ENCODE results near the gene INHA. TPM values are rescaled to one million over a fixed set of nuclear protein-coding genes. Genes with fewer than 3 reads are reported as not detected.
A peak's percentile ranks its signal among the peaks of the same experiment; 100 is the strongest.

Gene INHA
- total and polyA plus RNA-seq, 4 donors, result 0.03 to 0.15 (median 0.11) TPM

GRCh38 chr2:219598308-219599078 is 26.4 kb downstream of the INHA start:
- H3K9ac ChIP-seq (ENCODE audit: low read depth in 1 of 2, low read length in 2 of 2), result peak overlapping the region; percentile 0 to 86
- H3K36me3 ChIP-seq (ENCODE audit: control insufficient read depth in 4 of 4, insufficient read depth in 3 of 4, low read depth in 1 of 4, low read length in 3 of 4), result peaks cover 0 to 12% (median 4%) of the 10 kb centered on the region in 4 donors
- H3K9me3 ChIP-seq (ENCODE audit: control insufficient read depth in 4 of 4, low read length in 3 of 4), result no peaks in the 10 kb centered on the region
- TF ChIP-seq ZBTB33 (IDR thresholded peaks at IDR 0.05), result no peak
- TF ChIP-seq FOXA1 (IDR thresholded peaks at IDR 0.05), result no peak
- TF ChIP-seq HNF4G (IDR thresholded peaks at IDR 0.05), result no peak
- peak in 1 of 2 donors; percentile 28 for TF ChIP-seq HNF4A (conservative IDR thresholded peaks at IDR 0.05)
- TF ChIP-seq RAD21 (IDR thresholded peaks at IDR 0.05), result no peak
- no peak for TF ChIP-seq FOXA2 (IDR thresholded peaks at IDR 0.05)
- peaks cover 0 to 9% (median 7%) of the 10 kb centered on the region in 4 donors for H3K4me1 ChIP-seq (ENCODE audit: control insufficient read depth in 4 of 4, insufficient read depth in 4 of 4, low read length in 3 of 4)
- peak overlapping the region; percentile 66 to 94 (median 92) for H3K4me3 ChIP-seq (ENCODE audit: low read depth in 1 of 3, low read length in 3 of 3)
- H3K27me3 ChIP-seq (ENCODE audit: control insufficient read depth in 4 of 4, insufficient read depth in 4 of 4, low read length in 3 of 4), result no peaks in the 10 kb centered on the region
- no peak for DNase-seq (ENCODE audit: low spot score)
- 28% methylated on average over 9 of the region's 9 CpGs for WGBS
- H3K27ac ChIP-seq (ENCODE audit: low read depth in 1 of 2, low read length in 2 of 2), result peak overlapping the region; percentile 75 to 88

- Histone ChIP-seq H3K27ac (ENCODE audit: low read depth in 1 of 2, low read length in 2 of 2) (no peak overlapping the region), H3K9ac (ENCODE audit: low read depth in 1 of 2, low read length in 2 of 2) (no peak overlapping the region), H3K36me3 (ENCODE audit: control insufficient read depth in 4 of 4, insufficient read depth in 3 of 4, low read depth in 1 of 4, low read length in 3 of 4) (peaks cover 6 to 38% (median 12%) of the 10 kb centered on the region in 4 donors), H3K4me1 (ENCODE audit: control insufficient read depth in 4 of 4, insufficient read depth in 4 of 4, low read length in 3 of 4) (no peaks in the 10 kb centered on the region), H3K4me3 (ENCODE audit: low read depth in 1 of 3, low read length in 3 of 3) (no peak overlapping the region), H3K27me3 (ENCODE audit: control insufficient read depth in 4 of 4, insufficient read depth in 4 of 4, low read length in 3 of 4) (no peaks in the 10 kb centered on the region), H3K9me3 (ENCODE audit: control insufficient read depth in 4 of 4, low read length in 3 of 4) (no peaks in the 10 kb centered on the region)
- TF ChIP-seq SP1 (IDR thresholded peaks at IDR 0.05), result no peak
- TF ChIP-seq ZBTB33 (IDR thresholded peaks at IDR 0.05), result no peak
- 84% methylated on average over 5 of the region's 5 CpGs for WGBS
- no peak for DNase-seq (ENCODE audit: low spot score)
These were observed 31.7 kb downstream of the INHA start for GRCh38 chr2:219603771-219604170.

GRCh38 chr2:219605607-219605954 is 33.5 kb downstream of the INHA start:
- DNase-seq (ENCODE audit: low spot score), result no peak
- Histone ChIP-seq H3K27me3 (ENCODE audit: control insufficient read depth in 4 of 4, insufficient read depth in 4 of 4, low read length in 3 of 4) (no peaks in the 10 kb centered on the region), H3K9me3 (ENCODE audit: control insufficient read depth in 4 of 4, low read length in 3 of 4) (no peaks in the 10 kb centered on the region), H3K4me3 (ENCODE audit: low read depth in 1 of 3, low read length in 3 of 3) (no peak overlapping the region), H3K4me1 (ENCODE audit: control insufficient read depth in 4 of 4, insufficient read depth in 4 of 4, low read length in 3 of 4) (no peaks in the 10 kb centered on the region), H3K27ac (ENCODE audit: low read depth in 1 of 2, low read length in 2 of 2) (no peak overlapping the region), H3K36me3 (ENCODE audit: control insufficient read depth in 4 of 4, insufficient read depth in 3 of 4, low read depth in 1 of 4, low read length in 3 of 4) (peaks cover 8 to 43% (median 14%) of the 10 kb centered on the region in 4 donors), H3K9ac (ENCODE audit: low read depth in 1 of 2, low read length in 2 of 2) (no peak overlapping the region)
- TF ChIP-seq TAF1 (conservative IDR thresholded peaks at IDR 0.05) (no peak), FOXA1 (IDR thresholded peaks at IDR 0.05) (no peak), REST (IDR thresholded peaks at IDR 0.05) (no peak), EGR1 (IDR thresholded peaks at IDR 0.05; ENCODE audit: low read depth in 2 of 2) (no peak), NR2F2 (IDR thresholded peaks at IDR 0.05) (no peak), ZBTB33 (IDR thresholded peaks at IDR 0.05) (no peak), RAD21 (IDR thresholded peaks at IDR 0.05) (no peak)
- WGBS, result 95% methylated on average over 6 of the region's 6 CpGs
